IPS-18a (cell line): ENCODE results near the gene RBMS3.
"Not testable (repeated sequence)": the region's sequence is repeated elsewhere in the genome, so short reads cannot be mapped to it uniquely, and the experiment has no call there.

Experiments
- H3K27ac ChIP-seq: one replicate; pipeline ENCODE4 v1.5.1; 2013; ENCODE audit warnings: low read length
- H3K27me3 ChIP-seq: one replicate; pipeline ENCODE4 v1.6.1; 2013; ENCODE audit warnings: mild to moderate bottlenecking, low read length; ENCODE audit not compliant: control insufficient read depth, insufficient read depth
- H3K36me3 ChIP-seq: one replicate; pipeline ENCODE4 v1.6.1; 2013; ENCODE audit warnings: low read depth, low read length; ENCODE audit not compliant: control insufficient read depth
- H3K4me1 ChIP-seq: one replicate; pipeline ENCODE4 v1.6.1; 2013; ENCODE audit warnings: low read depth, low read length; ENCODE audit not compliant: control insufficient read depth
- H3K4me3 ChIP-seq: one replicate; pipeline ENCODE4 v1.5.1; 2013; ENCODE audit warnings: low read length
- H3K9ac ChIP-seq: one replicate; pipeline ENCODE4 v1.6.1; 2013; ENCODE audit warnings: mild to moderate bottlenecking, low read length, moderate library complexity
- H3K9me3 ChIP-seq: one replicate; pipeline ENCODE4 v1.6.1; 2013; ENCODE audit warnings: low read depth, low read length; ENCODE audit not compliant: control insufficient read depth

Gene RBMS3

DNA sequence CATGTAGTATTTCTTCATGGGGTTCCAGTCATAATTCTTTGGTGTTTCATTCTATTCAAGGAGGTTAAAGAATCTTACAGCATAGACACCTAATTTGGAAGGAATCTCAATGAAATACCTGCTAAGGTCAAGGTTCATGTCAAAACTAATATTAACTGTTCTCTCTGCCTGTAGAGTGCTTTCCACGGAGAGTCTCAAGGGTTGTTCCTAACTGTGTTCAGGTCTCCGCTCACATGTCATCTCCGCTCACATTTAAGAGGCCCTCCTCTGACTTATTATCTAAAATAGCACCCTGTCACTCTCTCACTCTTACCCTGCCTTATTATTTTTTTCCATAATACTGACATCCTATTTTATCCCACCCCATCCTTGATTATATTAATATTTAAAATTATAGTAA is 239.9 kb downstream of the RBMS3 start:
- Histone ChIP-seq H3K4me3 (no peak overlapping the region), H3K27me3 (no peaks in the 10 kb centered on the region), H3K27ac (no peak overlapping the region), H3K9ac (no peak overlapping the region), H3K9me3 (no peaks in the 10 kb centered on the region), H3K4me1 (peaks cover 3% of the 10 kb centered on the region), H3K36me3 (no peaks in the 10 kb centered on the region)

DNA sequence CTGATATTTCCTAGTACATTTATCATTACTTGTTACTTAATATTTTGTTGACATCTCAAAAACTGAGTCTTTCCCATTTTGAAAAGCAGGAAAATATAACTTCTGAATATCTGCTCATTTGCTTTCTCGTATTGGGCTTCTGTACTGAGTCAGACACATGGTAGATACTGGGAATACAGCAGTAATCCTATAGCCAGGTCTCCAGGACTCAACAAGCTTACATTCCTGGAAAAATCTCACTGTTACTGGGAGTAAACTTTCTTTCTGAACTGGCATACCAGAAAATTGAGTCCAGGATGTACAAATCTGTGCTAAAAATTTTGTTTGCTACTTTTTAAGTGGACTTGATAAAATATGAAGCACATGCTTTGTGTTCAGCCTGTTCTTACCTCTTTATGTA is 240.4 kb downstream of the RBMS3 start:
- Histone ChIP-seq H3K4me1 (no peaks in the 10 kb centered on the region), H3K27ac (no peak overlapping the region), H3K9me3 (no peaks in the 10 kb centered on the region), H3K4me3 (no peak overlapping the region), H3K27me3 (no peaks in the 10 kb centered on the region), H3K9ac (no peak overlapping the region), H3K36me3 (no peaks in the 10 kb centered on the region)

DNA sequence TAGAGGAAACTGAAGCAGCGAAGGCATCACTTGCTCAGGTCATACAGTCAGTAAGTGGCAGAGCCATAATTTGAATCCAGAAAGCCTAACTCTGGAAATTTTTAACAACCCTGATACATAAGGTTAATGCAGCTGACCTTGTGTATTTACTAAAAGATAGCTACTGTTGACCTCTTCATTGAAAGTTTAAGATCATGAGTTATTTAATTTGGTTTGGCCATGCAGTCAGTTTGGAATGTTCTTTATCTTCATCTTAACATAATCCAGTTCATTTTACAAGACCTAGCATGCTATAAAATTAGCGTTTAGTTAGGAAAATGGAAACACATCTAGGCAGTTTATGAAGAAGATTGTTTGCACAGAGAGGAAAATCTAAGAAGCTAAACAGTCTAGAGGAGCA is 240.9 kb downstream of the RBMS3 start:
- Histone ChIP-seq H3K27ac (no peak overlapping the region), H3K9ac (no peak overlapping the region), H3K4me1 (no peaks in the 10 kb centered on the region), H3K36me3 (no peaks in the 10 kb centered on the region), H3K27me3 (no peaks in the 10 kb centered on the region), H3K4me3 (no peak overlapping the region), H3K9me3 (no peaks in the 10 kb centered on the region)

DNA sequence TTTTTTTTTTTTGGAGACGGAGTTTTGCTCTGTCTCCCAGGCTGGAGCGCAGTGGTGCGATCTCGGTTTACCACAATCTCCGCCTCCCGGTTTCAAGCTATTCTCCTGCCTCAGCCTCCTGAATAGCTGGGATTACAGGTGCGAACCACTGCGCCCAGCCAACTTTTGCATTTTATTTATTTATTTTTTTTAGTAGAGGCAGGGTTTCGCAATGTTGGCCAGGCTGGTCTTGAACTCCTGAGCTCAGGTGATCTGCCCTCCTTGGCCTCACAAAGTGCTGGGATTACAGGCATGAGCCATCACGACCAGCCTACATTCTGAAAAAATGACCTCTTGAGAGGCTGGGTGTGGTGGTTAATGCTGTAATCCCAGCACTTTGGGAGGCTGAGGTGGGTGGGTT is 243.6 kb downstream of the RBMS3 start:
- not testable (repeated sequence) for H3K9me3 ChIP-seq, H3K27ac ChIP-seq, H3K36me3 ChIP-seq, H3K9ac ChIP-seq, H3K27me3 ChIP-seq, H3K4me1 ChIP-seq, H3K4me3 ChIP-seq

DNA sequence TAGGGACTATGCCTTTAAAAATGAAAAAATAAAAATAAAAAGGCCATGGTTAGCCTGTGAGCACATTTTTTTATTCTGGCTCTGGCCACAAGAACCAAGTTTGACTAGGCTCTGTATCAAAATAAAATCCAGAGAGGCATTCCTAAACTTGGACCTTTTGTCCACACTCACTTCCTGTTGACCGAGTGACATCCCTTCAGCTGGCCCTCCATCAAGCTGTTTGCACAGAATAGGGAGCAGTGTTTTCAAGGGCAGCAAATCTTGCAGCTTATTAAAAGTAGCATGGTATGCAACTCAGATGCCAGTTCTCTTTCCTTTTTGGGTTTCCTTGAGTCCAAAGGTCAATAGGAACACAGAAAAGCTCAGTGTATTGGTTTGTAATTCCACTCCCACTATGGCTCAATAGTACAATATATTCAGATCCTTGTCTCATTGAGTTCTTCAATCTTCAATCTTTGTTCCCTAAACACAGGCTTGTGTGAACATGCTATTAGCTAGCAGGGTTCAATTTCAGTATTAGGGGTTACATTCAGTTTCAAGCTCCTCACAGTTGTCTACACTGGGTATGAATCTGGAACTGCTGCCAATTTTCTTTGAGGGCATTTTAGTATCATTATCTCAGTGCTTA is 244.5 kb downstream of the RBMS3 start:
- Histone ChIP-seq H3K4me1 (no peaks in the 10 kb centered on the region), H3K9ac (no peak overlapping the region), H3K4me3 (no peak overlapping the region)

DNA sequence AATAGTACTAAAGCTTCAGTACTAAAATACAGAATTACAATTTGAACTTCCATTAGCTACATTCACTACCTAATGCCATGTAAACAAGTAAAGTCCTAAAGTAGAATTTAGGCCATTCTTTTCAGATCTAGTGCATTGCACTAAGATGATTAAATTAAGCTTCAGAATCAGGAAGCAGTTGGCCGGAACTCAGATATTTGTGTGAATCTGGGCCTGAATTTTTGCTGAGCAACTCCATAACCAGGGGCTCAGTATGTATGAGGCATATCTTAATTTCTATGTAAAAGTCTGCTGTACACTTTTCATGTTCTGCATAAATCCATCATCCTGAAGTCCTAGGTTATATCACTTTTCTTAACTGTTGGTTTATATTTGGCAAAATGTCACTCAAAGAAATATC is 246.4 kb downstream of the RBMS3 start:
- no peak overlapping the region for H3K9ac ChIP-seq
- no peaks in the 10 kb centered on the region for H3K36me3 ChIP-seq
- H3K4me1 ChIP-seq: no peaks in the 10 kb centered on the region
- H3K27me3 ChIP-seq: no peaks in the 10 kb centered on the region
- H3K4me3 ChIP-seq: no peak overlapping the region
- no peaks in the 10 kb centered on the region for H3K9me3 ChIP-seq
- no peak overlapping the region for H3K27ac ChIP-seq

More for the DNA sequence above, 244.5 kb downstream of the RBMS3 start:
- no peak overlapping the region for H3K27ac ChIP-seq
- H3K9me3 ChIP-seq: no peaks in the 10 kb centered on the region
- H3K36me3 ChIP-seq: no peaks in the 10 kb centered on the region
- no peaks in the 10 kb centered on the region for H3K27me3 ChIP-seq

DNA sequence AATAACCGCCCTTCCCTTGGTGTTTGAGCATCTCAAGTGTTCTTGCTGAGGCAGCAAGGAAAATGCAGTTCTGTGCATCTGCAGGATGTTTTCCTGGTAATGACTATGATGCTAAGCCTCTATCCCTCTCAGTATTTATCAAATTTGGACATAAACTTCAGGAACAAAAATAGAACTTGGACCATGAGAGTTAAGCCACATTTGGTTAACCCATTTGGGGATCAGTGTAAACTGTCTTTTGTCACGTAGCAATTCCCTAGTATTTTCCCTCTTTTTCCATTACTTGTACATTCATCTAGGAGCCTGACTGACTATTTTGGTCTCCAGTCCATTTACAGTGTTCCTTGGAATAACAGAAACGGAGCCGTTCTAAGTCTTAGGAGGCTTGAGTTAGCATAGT is 250.8 kb downstream of the RBMS3 start:
- H3K27ac ChIP-seq: no peak overlapping the region
- H3K4me1 ChIP-seq: peaks cover 3% of the 10 kb centered on the region
- H3K9ac ChIP-seq: no peak overlapping the region
- H3K36me3 ChIP-seq: no peaks in the 10 kb centered on the region
- H3K27me3 ChIP-seq: no peaks in the 10 kb centered on the region
- no peak overlapping the region for H3K4me3 ChIP-seq
- H3K9me3 ChIP-seq: no peaks in the 10 kb centered on the region

DNA sequence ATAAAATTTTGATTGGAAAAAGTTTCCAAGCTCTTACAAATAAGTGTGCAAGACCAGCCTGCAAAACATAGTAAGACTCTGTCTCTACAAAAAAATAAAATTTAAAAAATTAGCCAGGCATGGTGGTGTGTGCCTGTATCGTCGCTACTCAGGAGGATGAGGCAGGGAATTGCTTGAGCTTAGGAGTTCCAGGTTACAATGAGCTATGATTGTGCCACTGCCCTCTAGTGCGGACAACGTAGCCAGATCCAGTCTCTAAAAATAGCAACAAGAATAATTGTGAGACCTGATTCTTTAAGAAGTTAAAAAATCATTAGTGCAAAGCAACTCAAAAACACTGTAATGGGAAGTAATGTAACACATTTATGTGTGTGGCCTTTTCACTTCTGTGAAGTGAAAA is 251.6 kb downstream of the RBMS3 start:
- H3K27ac ChIP-seq: no peak overlapping the region
- peaks cover 3% of the 10 kb centered on the region for H3K4me1 ChIP-seq
- H3K9me3 ChIP-seq: no peaks in the 10 kb centered on the region
- H3K4me3 ChIP-seq: no peak overlapping the region
- H3K27me3 ChIP-seq: no peaks in the 10 kb centered on the region
- H3K36me3 ChIP-seq: no peaks in the 10 kb centered on the region
- no peak overlapping the region for H3K9ac ChIP-seq

DNA sequence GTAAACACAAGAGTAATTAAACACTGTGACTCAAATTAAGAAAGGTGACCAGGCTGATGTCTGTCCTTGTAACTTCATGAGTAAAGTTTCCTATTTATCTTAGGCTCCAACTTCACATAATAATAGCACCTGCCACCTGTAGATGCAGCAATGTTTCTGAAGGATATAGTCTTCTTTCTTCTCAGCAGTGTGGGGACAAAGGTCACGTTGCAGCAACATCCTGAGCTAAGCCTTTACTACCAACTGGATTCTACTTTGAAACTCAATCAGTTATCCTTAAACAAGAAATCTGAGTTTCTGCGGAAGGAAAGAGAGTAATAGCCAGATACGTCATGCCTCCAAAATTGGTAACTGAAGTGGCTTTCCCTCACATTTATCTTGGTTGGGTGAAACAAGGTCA is 253.1 kb downstream of the RBMS3 start:
- H3K9me3 ChIP-seq: no peaks in the 10 kb centered on the region
- H3K4me1 ChIP-seq: peaks cover 3% of the 10 kb centered on the region
- no peak overlapping the region for H3K4me3 ChIP-seq
- no peak overlapping the region for H3K9ac ChIP-seq
- no peaks in the 10 kb centered on the region for H3K36me3 ChIP-seq
- no peak overlapping the region for H3K27ac ChIP-seq
- H3K27me3 ChIP-seq: no peaks in the 10 kb centered on the region

DNA sequence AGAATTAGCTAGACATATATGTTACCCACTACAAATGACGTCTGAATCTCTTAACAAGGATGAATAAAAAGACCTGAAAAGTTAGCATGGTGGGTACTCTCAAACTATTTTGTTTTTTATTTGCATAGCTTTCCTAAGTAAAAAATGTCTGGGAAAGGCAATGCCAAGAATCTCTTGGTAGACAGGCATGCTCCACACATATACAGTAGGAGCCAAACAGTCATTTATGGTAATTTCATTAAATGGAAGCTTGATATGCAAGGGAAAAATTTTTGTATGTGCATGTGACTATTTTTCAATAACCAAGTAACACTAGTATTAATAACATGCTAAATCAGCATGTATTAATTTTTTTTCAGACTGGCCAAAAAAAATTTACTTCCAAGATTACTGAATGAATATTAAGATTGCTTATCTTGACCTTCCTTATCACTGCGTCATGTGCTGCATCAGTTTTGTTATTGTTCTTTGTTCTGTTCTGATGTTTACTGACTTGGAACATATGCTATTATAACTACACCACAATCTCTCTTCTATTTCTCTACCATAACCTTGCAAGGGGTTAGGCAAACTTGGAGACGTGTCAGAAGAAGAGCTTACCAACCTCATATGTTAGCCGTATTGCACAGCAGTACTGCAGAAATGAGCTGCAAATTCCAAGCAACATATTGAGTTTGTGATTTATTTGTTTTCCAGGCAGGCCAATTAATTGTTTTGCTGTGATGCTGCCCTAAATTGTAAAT is 255.3 kb downstream of the RBMS3 start:
- H3K4me3 ChIP-seq: no peak overlapping the region
- H3K9me3 ChIP-seq: no peaks in the 10 kb centered on the region
- no peak overlapping the region for H3K9ac ChIP-seq
- H3K4me1 ChIP-seq: peaks cover 3% of the 10 kb centered on the region
- no peaks in the 10 kb centered on the region for H3K27me3 ChIP-seq
- H3K27ac ChIP-seq: no peak overlapping the region
- H3K36me3 ChIP-seq: no peaks in the 10 kb centered on the region

DNA sequence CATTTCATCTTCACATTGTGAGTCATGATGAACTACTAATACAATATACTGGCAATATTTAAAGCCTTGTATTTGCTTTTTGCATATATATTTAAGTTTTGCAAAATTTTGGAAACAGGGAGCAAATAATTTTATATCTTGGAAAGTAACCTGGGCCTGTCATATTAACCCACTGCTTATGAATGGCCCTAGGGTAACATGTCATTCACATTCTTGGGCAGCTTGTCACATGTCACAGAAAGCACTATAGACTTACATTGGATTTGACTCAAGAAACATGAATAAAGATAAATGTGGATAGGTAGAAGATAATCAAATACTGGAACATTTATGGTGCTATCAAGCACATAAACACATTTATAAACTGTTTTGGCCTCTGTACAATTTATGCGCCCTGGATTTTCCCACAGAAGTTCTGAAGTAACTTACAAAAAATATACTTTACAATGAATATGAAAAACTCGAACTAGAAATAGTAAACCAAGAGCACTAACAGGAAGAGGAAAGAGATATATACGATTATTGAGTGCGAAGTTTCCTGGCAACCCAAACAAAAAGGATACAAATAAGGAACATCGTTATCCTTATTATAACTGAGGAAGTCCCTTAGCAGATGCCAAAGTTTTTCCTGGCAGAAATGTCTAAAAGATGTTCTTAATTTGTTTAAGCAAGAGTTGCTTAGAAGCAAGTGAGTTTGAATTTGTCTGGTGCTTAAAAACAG is 257.2 kb downstream of the RBMS3 start:
- H3K9me3 ChIP-seq: no peaks in the 10 kb centered on the region
- no peak overlapping the region for H3K27ac ChIP-seq

DNA sequence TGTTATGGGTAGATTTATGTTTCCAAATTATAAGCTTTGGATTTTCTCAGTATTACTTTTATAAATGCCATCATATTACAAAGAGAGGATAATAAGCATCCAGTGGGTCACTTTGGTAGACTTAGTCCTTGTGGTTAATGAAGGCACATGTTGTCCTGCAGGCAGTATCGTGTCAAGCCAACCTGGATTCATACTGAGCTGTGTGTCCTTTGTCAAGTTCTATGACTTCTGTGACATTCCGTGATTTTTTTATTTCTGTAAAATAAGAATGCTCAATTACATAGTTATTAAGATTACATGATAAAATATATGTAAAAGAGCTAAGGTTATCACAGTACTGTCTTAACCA is 257.7 kb downstream of the RBMS3 start:
- H3K27ac ChIP-seq: no peak overlapping the region
- no peaks in the 10 kb centered on the region for H3K36me3 ChIP-seq
- no peak overlapping the region for H3K4me3 ChIP-seq
- peaks cover 3% of the 10 kb centered on the region for H3K4me1 ChIP-seq
- no peaks in the 10 kb centered on the region for H3K9me3 ChIP-seq
- no peak overlapping the region for H3K9ac ChIP-seq
- H3K27me3 ChIP-seq: no peaks in the 10 kb centered on the region

More for the DNA sequence above, 257.2 kb downstream of the RBMS3 start:
- Histone ChIP-seq H3K36me3 (no peaks in the 10 kb centered on the region), H3K9ac (no peak overlapping the region), H3K4me3 (no peak overlapping the region), H3K4me1 (peaks cover 3% of the 10 kb centered on the region), H3K27me3 (no peaks in the 10 kb centered on the region)
